GM18858 (cell line): ENCODE results near the gene PGA5.

Experiments used
- ATAC-seq: cut with Tn5 transposase; IDR thresholded peaks from one replicate; pipeline ENCODE4 v1.9.1; 2021; ENCODE audit not compliant: unreplicated experiment

PGA5 gene

GRCh38 chr11:61265357-61265756, 24.4 kb downstream of the PGA5 start:
- no peak for ATAC-seq

GRCh38 chr11:61266602-61267001, 25.6 kb downstream of the PGA5 start:
- ATAC-seq, result no peak

- no peak for ATAC-seq
Observed at GRCh38 chr11:61267437-61267841, 26.5 kb downstream of the PGA5 start.

- ATAC-seq, result no peak
Observed at GRCh38 chr11:61268588-61269250, 27.7 kb downstream of the PGA5 start.

GRCh38 chr11:61270354-61271076, 29.5 kb downstream of the PGA5 start:
- ATAC-seq, result no peak

- ATAC-seq, result no peak
Observed at GRCh38 chr11:61272731-61273130, 31.8 kb downstream of the PGA5 start.

GRCh38 chr11:61273178-61274078, 32.5 kb downstream of the PGA5 start:
- ATAC-seq, result no peak

- no peak for ATAC-seq
Observed at GRCh38 chr11:61274084-61274483, 33.1 kb downstream of the PGA5 start.

GRCh38 chr11:61275191-61275590, 34.2 kb downstream of the PGA5 start:
- ATAC-seq, result no peak

GRCh38 chr11:61277186-61278000, 36.4 kb downstream of the PGA5 start:
- no peak for ATAC-seq

GRCh38 chr11:61278001-61278470, 37.1 kb downstream of the PGA5 start:
- no peak for ATAC-seq

GRCh38 chr11:61279934-61280659, 39.1 kb downstream of the PGA5 start:
- ATAC-seq, result no peak

- ATAC-seq, result no peak
Observed at GRCh38 chr11:61280883-61281580, 40.1 kb downstream of the PGA5 start.

- no peak for ATAC-seq
Observed at GRCh38 chr11:61281581-61282250, 40.7 kb downstream of the PGA5 start.

- no peak for ATAC-seq
Observed at GRCh38 chr11:61283613-61284012, 42.6 kb downstream of the PGA5 start.

- ATAC-seq, result no peak
Observed at GRCh38 chr11:61287338-61287977, 46.5 kb downstream of the PGA5 start.

GRCh38 chr11:61290905-61291690, 50.1 kb downstream of the PGA5 start:
- ATAC-seq, result no peak

GRCh38 chr11:61292356-61292755, 51.4 kb downstream of the PGA5 start:
- no peak for ATAC-seq
